Bronchial epithelial cell (primary cell): ENCODE results near the gene CRHBP. TPM values are rescaled to one million over a fixed set of nuclear protein-coding genes. Genes with fewer than 3 reads are reported as not detected.

Source experiments
- DNase-seq: peaks from one replicate; pipeline ENCODE4 v3.0.0-alpha.2; 2010; ENCODE audit warnings: low read depth
- FAIRE-seq: peaks from 2 replicates; lab custom pipeline; 2011; peaks lifted over from hg19 to GRCh38; lab: Jason Lieb, UNC
- H3K27me3 ChIP-seq: 2 replicates; pipeline ENCODE4 v1.5.1; 2011; ENCODE audit warnings: low read length; ENCODE audit not compliant: control insufficient read depth, insufficient read depth
- H3K36me3 ChIP-seq: 2 replicates; pipeline ENCODE4 v1.5.1; 2011; ENCODE audit warnings: low read length; ENCODE audit not compliant: control insufficient read depth, insufficient read depth
- H3K4me3 ChIP-seq: 2 replicates; pipeline ENCODE4 v1.5.1; 2011; ENCODE audit warnings: mild to moderate bottlenecking, low read depth, low read length, control low read depth
- CTCF ChIP-seq: IDR thresholded peaks from 2 replicates; pipeline ENCODE4 v1.5.1; 2011; ENCODE audit warnings: mild to moderate bottlenecking, moderate library complexity, low read length, control low read depth, inconsistent platforms; ENCODE audit not compliant: insufficient read depth, severe bottlenecking
- total RNA-seq: library from RNA; depleted of rRNA; stranded (reverse); fragments of >200 nt; gene quantifications from 2 replicates; pipeline ENCODE4 v1.2.1, GENCODE V29; 2014

CRHBP gene
- total RNA-seq, 1 donor from 2014 or later, result not detected

GRCh38 chr5:76960004-76960625 lies 7.3 kb downstream of the CRHBP start:
- no peak for TF ChIP-seq CTCF
- Histone ChIP-seq H3K4me3 (no peak overlapping the region), H3K36me3 (no peaks in the 10 kb centered on the region), H3K27me3 (no peaks in the 10 kb centered on the region)
- FAIRE-seq, result no peak
- DNase-seq, result no peak

GRCh38 chr5:76964060-76964459 lies 11.2 kb downstream of the CRHBP start:
- Histone ChIP-seq H3K36me3 (no peaks in the 10 kb centered on the region), H3K4me3 (no peak overlapping the region), H3K27me3 (no peaks in the 10 kb centered on the region)
- no peak for DNase-seq
- no peak for FAIRE-seq
- no peak for TF ChIP-seq CTCF

GRCh38 chr5:76971511-76971910 lies 18.7 kb downstream of the CRHBP start:
- H3K27me3 ChIP-seq, result no peaks in the 10 kb centered on the region
- H3K4me3 ChIP-seq, result no peak overlapping the region
- DNase-seq (no peak), FAIRE-seq (no peak)
- H3K36me3 ChIP-seq, result no peaks in the 10 kb centered on the region
- TF ChIP-seq CTCF, result no peak

GRCh38 chr5:76972689-76973088 lies 19.8 kb downstream of the CRHBP start:
- FAIRE-seq, result no peak
- H3K27me3 ChIP-seq, result no peaks in the 10 kb centered on the region
- no peak for DNase-seq
- H3K4me3 ChIP-seq, result no peak overlapping the region
- no peaks in the 10 kb centered on the region for H3K36me3 ChIP-seq
- TF ChIP-seq CTCF, result no peak

- H3K4me3 ChIP-seq, result no peak overlapping the region
- no peaks in the 10 kb centered on the region for H3K36me3 ChIP-seq
- DNase-seq (no peak), FAIRE-seq (no peak)
- H3K27me3 ChIP-seq, result no peaks in the 10 kb centered on the region
- no peak for TF ChIP-seq CTCF
Observed at GRCh38 chr5:76974785-76975184, 21.9 kb downstream of the CRHBP start.

DNA sequence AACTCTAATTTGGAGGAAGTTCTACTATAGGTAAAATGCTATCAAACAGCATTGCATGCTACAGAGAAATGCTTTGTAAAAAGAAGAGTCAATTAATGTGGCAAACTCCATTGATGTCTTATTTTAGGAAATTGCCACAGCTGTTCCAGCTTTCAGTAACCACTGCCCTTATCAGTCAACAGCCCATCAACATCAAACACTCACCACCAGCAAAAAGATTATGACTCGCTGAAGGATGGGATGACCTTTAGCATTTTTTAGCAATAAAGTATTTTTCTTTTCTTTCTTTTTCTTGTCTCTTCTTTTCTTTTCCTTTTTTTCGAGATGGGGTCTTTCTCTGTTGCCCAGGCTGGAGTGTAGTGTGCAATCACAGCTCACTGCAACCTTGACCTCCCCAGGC lies 26.0 kb downstream of the CRHBP start:
- no peaks in the 10 kb centered on the region for H3K27me3 ChIP-seq
- no peaks in the 10 kb centered on the region for H3K36me3 ChIP-seq
- TF ChIP-seq CTCF, result no peak
- FAIRE-seq, result no peak
- DNase-seq, result no peak
- H3K4me3 ChIP-seq, result no peak overlapping the region
